HK-2 (cell line): ENCODE measurements around the gene TNIP2.
A peak's percentile ranks its signal among the peaks of the same experiment; 100 is the strongest.
"Not testable (repeated sequence)": the region's sequence is repeated elsewhere in the genome, so short reads cannot be mapped to it uniquely, and the experiment has no call there.

ENCODE experiments used
- DNase-seq: peaks from one replicate; pipeline ENCODE4 v3.0.0-alpha.2; 2018; ENCODE audit not compliant: unreplicated experiment

TNIP2 gene

GRCh38 chr4:2793586-2794485, 37.7 kb upstream of the TNIP2 start:
- peak; percentile 71 for DNase-seq

GRCh38 chr4:2792711-2793585, 36.8 kb upstream of the TNIP2 start, which contains the start of gene SH3BP2:
TSS of gene SH3BP2 (plus strand) at chr4:2793085. CDS start at chr4:2820618, 27,533 bp downstream.
- DNase-seq = peak; percentile 90

GRCh38 chr4:2792396-2792710, 36.2 kb upstream of the TNIP2 start:
- no peak for DNase-seq

- no peak for DNase-seq
Observed at GRCh38 chr4:2791518-2792395, 35.6 kb upstream of the TNIP2 start.

- DNase-seq = no peak
Observed at GRCh38 chr4:2790583-2791517, 34.7 kb upstream of the TNIP2 start.

GRCh38 chr4:2789793-2790582, 33.9 kb upstream of the TNIP2 start:
- no peak for DNase-seq

- no peak for DNase-seq
Observed at GRCh38 chr4:2789351-2789750, 33.2 kb upstream of the TNIP2 start.

GRCh38 chr4:2788532-2789103, 32.5 kb upstream of the TNIP2 start:
- DNase-seq = no peak

- DNase-seq = no peak
Observed at GRCh38 chr4:2788101-2788500, 32.0 kb upstream of the TNIP2 start.

GRCh38 chr4:2787230-2788100, 31.3 kb upstream of the TNIP2 start:
- no peak for DNase-seq

GRCh38 chr4:2786794-2787229, 30.7 kb upstream of the TNIP2 start:
- DNase-seq = no peak

- no peak for DNase-seq
Observed at GRCh38 chr4:2786152-2786671, 30.1 kb upstream of the TNIP2 start.

GRCh38 chr4:2785613-2786012, 29.5 kb upstream of the TNIP2 start:
- no peak for DNase-seq

- no peak for DNase-seq
Observed at GRCh38 chr4:2783790-2784189, 27.7 kb upstream of the TNIP2 start.

GRCh38 chr4:2781911-2782310, 25.8 kb upstream of the TNIP2 start:
- no peak for DNase-seq

- not testable (repeated sequence) for DNase-seq
Observed at GRCh38 chr4:2780643-2781042, 24.5 kb upstream of the TNIP2 start.

GRCh38 chr4:2771264-2771663, 15.1 kb upstream of the TNIP2 start:
- DNase-seq = no peak

- DNase-seq = no peak
Observed at GRCh38 chr4:2768921-2769336, 12.8 kb upstream of the TNIP2 start.
